HepG2 (cell line): ENCODE data around the gene CD68. TPM values are rescaled to one million over a fixed set of nuclear protein-coding genes. Genes with fewer than 3 reads are reported as not detected.
A peak's percentile ranks its signal among the peaks of the same experiment; 100 is the strongest.

ENCODE experiments used
- ARNT2 ChIP-seq: sonication (generic); formaldehyde crosslinking; IDR thresholded peaks from 2 replicates; pipeline ENCODE4 v1.8.0; 2022; ENCODE audit warnings: mild to moderate bottlenecking, low read depth, missing genetic modification reagents, moderate library complexity
- FOXP1 ChIP-seq, 2 experiments: fragments of 450-650 bp in 1 of 2; IDR thresholded peaks; 2 replicates each; pipeline ENCODE4 v1.6.1; 2017 to 2018; ENCODE audit warnings: antibody characterized with exemption in 1 of 2
- GPN1 ChIP-seq: sonication (generic); formaldehyde crosslinking; IDR thresholded peaks from 2 replicates; pipeline ENCODE4 v1.5.1; 2020; ENCODE audit warnings: missing genetic modification reagents, borderline replicate concordance
- KDM4B ChIP-seq: sonication (generic); formaldehyde crosslinking; IDR thresholded peaks from 2 replicates; pipeline ENCODE4 v1.4.0; 2020; ENCODE audit warnings: missing genetic modification reagents
- RBFOX2 ChIP-seq: fragments of 200-400 bp; formaldehyde crosslinking; IDR thresholded peaks from 2 replicates; pipeline ENCODE4 v1.6.1; 2017; ENCODE audit warnings: low read depth, mild to moderate bottlenecking, low read length
- SIN3A ChIP-seq: IDR thresholded peaks from 2 replicates; pipeline ENCODE4 v1.6.1; 2011; ENCODE audit warnings: low read depth, mild to moderate bottlenecking, control low read depth, low read length, borderline replicate concordance
- TBP ChIP-seq: sonication (generic); formaldehyde crosslinking; IDR thresholded peaks from 2 replicates; pipeline ENCODE4 v1.5.0; 2020; ENCODE audit warnings: missing genetic modification reagents
- TCF7 ChIP-seq: sonication (generic); IDR thresholded peaks from 2 replicates; pipeline ENCODE4 v1.6.1; 2016; ENCODE audit warnings: antibody characterized with exemption, low read depth
- WIZ ChIP-seq: sonication (generic); formaldehyde crosslinking; IDR thresholded peaks from 2 replicates; pipeline ENCODE4 v1.5.1; 2020; ENCODE audit warnings: mild to moderate bottlenecking, missing genetic modification reagents
- ZBTB40 ChIP-seq, 2 experiments: fragments of 450-650 bp in 1 of 2; sonication (generic) in 1 of 2; formaldehyde crosslinking in 1 of 2; IDR thresholded peaks; 2 replicates each; pipeline versions ENCODE4 v1.6.1 to v1.8.0; 2016 to 2022; ENCODE audit warnings: antibody characterized with exemption in 1 of 2, mild to moderate bottlenecking in 1 of 2, missing genetic modification reagents in 1 of 2
- ZNF550 ChIP-seq: sonication (generic); formaldehyde crosslinking; IDR thresholded peaks from 2 replicates; pipeline ENCODE4 v1.4.0; 2020; ENCODE audit warnings: mild to moderate bottlenecking, missing genetic modification reagents, borderline replicate concordance
- ZNF616 ChIP-seq: sonication (generic); formaldehyde crosslinking; IDR thresholded peaks from 2 replicates; pipeline ENCODE4 v1.5.0; 2020; ENCODE audit warnings: low read depth, mild to moderate bottlenecking, missing genetic modification reagents
- ZNF747 ChIP-seq: sonication (generic); formaldehyde crosslinking; IDR thresholded peaks from 2 replicates; pipeline ENCODE4 v1.8.1; 2023; ENCODE audit warnings: missing genetic modification reagents, mild to moderate bottlenecking, borderline replicate concordance
- ZNF784 ChIP-seq: sonication (generic); formaldehyde crosslinking; IDR thresholded peaks from 2 replicates; pipeline ENCODE4 v1.5.1; 2020; ENCODE audit warnings: missing genetic modification reagents, mild to moderate bottlenecking, borderline replicate concordance
- polyA plus RNA-seq, 8 experiments: library from polyadenylated mRNA; depleted of rRNA in 3 of 8; stranded (reverse) in 7 of 8; unstranded in 1 of 8; fragments of >200 nt; fragmentation: Illumina TruSeq in 4 of 8; extraction: Trizol in 4 of 8; gene quantifications; 2 replicates each; pipeline versions ENCODE4 v1.2.1 to v1.2.3, GENCODE V29; 2011 to 2016; ENCODE audit warnings: low read depth in 4 of 8, missing spikeins in 1 of 8, mixed read lengths in 1 of 8; ENCODE audit not compliant: insufficient read depth in 1 of 8
- total RNA-seq, 5 experiments: library from RNA; depleted of rRNA; stranded (reverse); fragments of >200 nt; fragmentation: Illumina TruSeq; extraction: Trizol; gene quantifications; 2 replicates each; pipeline ENCODE4 v1.2.3, GENCODE V29; 2016; ENCODE audit warnings: low read depth in 1 of 5
- TF ChIP-seq, protein P1 (sequence below): sonication (generic); formaldehyde crosslinking; IDR thresholded peaks from 2 replicates; pipeline ENCODE4 v1.4.0; 2020; ENCODE audit warnings: missing genetic modification reagents; ENCODE audit errors: not compliant biosample characterization

The CD68 gene
- total and polyA plus RNA-seq, 2 of the 13 experiments (the other 11 are each of a cell fraction or from before 2014, with no cell fraction given) = 10.3 to 104 TPM

DNA sequence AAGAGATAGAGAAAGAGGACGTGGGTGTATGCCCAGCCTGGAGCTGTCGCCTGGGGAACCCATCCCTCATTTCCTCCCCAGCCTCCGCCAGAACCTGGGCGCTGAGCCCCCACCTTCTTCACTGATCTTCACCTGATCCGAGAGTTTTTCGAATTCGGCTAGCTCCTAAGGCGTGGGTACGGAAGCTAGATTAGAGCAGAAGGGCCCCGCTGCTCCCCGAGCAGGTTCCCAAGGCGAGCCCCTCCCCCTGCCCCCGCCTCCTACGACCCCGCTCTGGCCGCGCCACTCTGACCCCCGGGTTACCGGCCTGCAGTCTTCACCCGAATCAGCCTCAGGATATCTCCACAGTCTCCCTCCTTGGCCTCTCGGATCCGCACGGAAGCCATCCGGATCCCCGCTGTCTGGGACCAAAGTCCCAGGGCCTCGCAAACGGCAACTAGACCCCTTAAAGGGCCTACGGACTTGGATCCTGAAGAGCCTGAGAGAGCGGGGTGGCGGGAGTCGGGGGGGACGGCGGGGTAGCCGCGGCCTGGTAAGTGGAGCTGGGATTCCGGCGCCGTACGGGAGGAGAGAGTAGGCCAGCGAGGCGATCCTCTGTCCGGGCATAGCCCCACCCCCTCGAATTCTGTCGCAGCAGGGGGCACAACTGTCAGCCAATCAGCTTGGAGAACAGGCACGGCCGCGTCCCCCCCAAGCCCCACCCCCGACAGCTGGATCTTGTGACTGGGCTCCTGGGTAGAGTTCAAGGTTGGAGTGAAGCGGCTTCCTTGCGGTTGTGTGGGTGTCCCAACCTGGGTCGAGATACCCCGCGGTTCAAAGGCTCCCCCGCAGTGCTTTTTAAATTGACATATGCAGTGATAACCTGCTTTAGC lies 48.0 kb downstream of the CD68 start, which contains the start of gene SAT2 (continued):
- TF ChIP-seq ZNF747 (CRISPR knock-in tag) (no peak), GPN1 (CRISPR knock-in tag) (no peak), ZBTB40 (IDR thresholded peaks at IDR 0.05) (no peak), ZBTB40 (CRISPR knock-in tag; IDR thresholded peaks at IDR 0.05) (no peak; the same call in 1 of the 2 replicates), TBP (CRISPR knock-in tag) (no peak), ZNF550 (no peak), ARNT2 (CRISPR knock-in tag) (no peak), WIZ (no peak), TCF7 (peak; percentile 32; the same call in 1 of the 2 replicates), SIN3A (peak; percentile 83; the same call in 1 of the 2 replicates), ZNF784 (peak; percentile 12; the same call in 1 of the 2 replicates), FOXP1 (IDR thresholded peaks at IDR 0.05) (no peak), FOXP1 (CRISPR knock-in tag; IDR thresholded peaks at IDR 0.05) (no peak), ZNF616 (CRISPR knock-in tag) (no peak), KDM4B (CRISPR knock-in tag) (no peak), RBFOX2 (peak; percentile 82)
- TF ChIP-seq, protein P1, sequence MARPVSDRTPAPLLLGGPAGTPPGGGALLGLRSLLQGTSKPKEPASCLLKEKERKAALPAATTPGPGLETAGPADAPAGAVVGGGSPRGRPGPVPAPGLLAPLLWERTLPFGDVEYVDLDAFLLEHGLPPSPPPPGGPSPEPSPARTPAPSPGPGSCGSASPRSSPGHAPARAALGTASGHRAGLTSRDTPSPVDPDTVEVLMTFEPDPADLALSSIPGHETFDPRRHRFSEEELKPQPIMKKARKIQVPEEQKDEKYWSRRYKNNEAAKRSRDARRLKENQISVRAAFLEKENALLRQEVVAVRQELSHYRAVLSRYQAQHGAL (CRISPR knock-in tag) = no peak
